HEK293 (cell line): Measurements from ENCODE around the gene JUND.

Experiments
- CTCF ChIA-PET: fragments of 350-600 bp; formaldehyde crosslinking; extraction: SDS; loops from one replicate; lab custom pipeline; 2021; ENCODE audit warnings: antibody characterized with exemption; lab: Yijun Ruan, JAX
- POLR2A ChIA-PET: fragments of 300-600 bp; formaldehyde crosslinking; extraction: SDS; loops from one replicate; lab custom pipeline; 2020; ENCODE audit warnings: antibody characterized with exemption, inconsistent platforms; lab: Yijun Ruan, JAX
- H3K27ac ChIP-seq: fragments of 200-500 bp; sonication (Bioruptor generic); 2 replicates; pipeline ENCODE4 v1.5.1; 2014; ENCODE audit warnings: low read depth, low read length, control low read depth, inconsistent platforms; ENCODE audit errors: extremely low read depth
- H3K36me3 ChIP-seq, 2 experiments: fragments of 200-500 bp in 1 of 2; sonication (Bioruptor generic) in 1 of 2; 1 replicate in 1 of 2; 2 replicates in 1 of 2; pipeline ENCODE4 v1.5.1; 2014 to 2017; ENCODE audit warnings: inconsistent platforms in 2 of 2, low read length in 2 of 2; ENCODE audit not compliant: control insufficient read depth in 2 of 2, insufficient read depth in 1 of 2
- H3K4me1 ChIP-seq: fragments of 200-500 bp; sonication (Bioruptor generic); 2 replicates; pipeline ENCODE4 v1.5.1; 2014; ENCODE audit warnings: mild to moderate bottlenecking, low read length, inconsistent platforms; ENCODE audit not compliant: control insufficient read depth, insufficient read depth
- H3K4me3 ChIP-seq: 2 replicates; pipeline ENCODE4 v1.5.1; 2011; ENCODE audit warnings: low read depth, mild to moderate bottlenecking, control low read depth, low read length, moderate library complexity
- H3K9me3 ChIP-seq: fragments of 200-500 bp; sonication (Bioruptor generic); 2 replicates; pipeline ENCODE4 v1.5.1; 2014; ENCODE audit warnings: low read depth, low read length, inconsistent platforms; ENCODE audit not compliant: control insufficient read depth, insufficient read depth
- AEBP2 ChIP-seq: fragments of 450-650 bp; formaldehyde crosslinking; IDR thresholded peaks from 2 replicates; pipeline ENCODE4 v1.5.1; 2016; ENCODE audit warnings: missing biosample characterization, missing genetic modification characterization, borderline replicate concordance
- BCL11A ChIP-seq: fragments of 450-650 bp; formaldehyde crosslinking; IDR thresholded peaks from 2 replicates; pipeline ENCODE4 v1.5.1; 2016; ENCODE audit warnings: low read depth, missing biosample characterization, missing genetic modification characterization
- BCL11B ChIP-seq: fragments of 450-650 bp; formaldehyde crosslinking; IDR thresholded peaks from 2 replicates; pipeline ENCODE4 v1.5.1; 2016; ENCODE audit warnings: low read depth, missing biosample characterization, missing genetic modification characterization
- EGR2 ChIP-seq: fragments of 450-650 bp; formaldehyde crosslinking; IDR thresholded peaks from 2 replicates; pipeline ENCODE4 v1.5.1; 2016; ENCODE audit warnings: low read depth, missing biosample characterization, missing genetic modification characterization
- FEZF1 ChIP-seq: fragments of 450-650 bp; formaldehyde crosslinking; IDR thresholded peaks from 2 replicates; pipeline ENCODE4 v1.5.1; 2016; ENCODE audit warnings: missing biosample characterization, missing genetic modification characterization
- IKZF3 ChIP-seq: fragments of 450-650 bp; IDR thresholded peaks from 2 replicates; pipeline ENCODE4 v1.5.0; 2018; ENCODE audit warnings: missing biosample characterization, mild to moderate bottlenecking, missing genetic modification characterization, moderate library complexity
- KLF10 ChIP-seq: fragments of 450-650 bp; IDR thresholded peaks from 2 replicates; pipeline ENCODE4 v1.5.1; 2018; ENCODE audit warnings: missing biosample characterization, mild to moderate bottlenecking, missing genetic modification characterization
- KLF17 ChIP-seq: fragments of 450-650 bp; formaldehyde crosslinking; IDR thresholded peaks from 2 replicates; pipeline ENCODE4 v1.5.1; 2016; ENCODE audit warnings: missing biosample characterization, missing genetic modification characterization
- PATZ1 ChIP-seq: fragments of 450-650 bp; formaldehyde crosslinking; IDR thresholded peaks from 2 replicates; pipeline ENCODE4 v1.5.1; 2016; ENCODE audit warnings: missing biosample characterization, missing genetic modification characterization
- PRDM1 ChIP-seq: fragments of 450-650 bp; formaldehyde crosslinking; IDR thresholded peaks from 2 replicates; pipeline ENCODE4; 2016; ENCODE audit warnings: missing biosample characterization, missing genetic modification characterization
- ZBTB20 ChIP-seq: fragments of 450-650 bp; formaldehyde crosslinking; IDR thresholded peaks from 2 replicates; pipeline ENCODE4 v1.5.1; 2016; ENCODE audit warnings: missing biosample characterization, missing genetic modification characterization
- ZBTB8A ChIP-seq: fragments of 450-650 bp; formaldehyde crosslinking; IDR thresholded peaks from 2 replicates; pipeline ENCODE4 v1.5.1; 2016; ENCODE audit warnings: missing biosample characterization, missing genetic modification characterization
- ZNF10 ChIP-seq: fragments of 450-650 bp; formaldehyde crosslinking; IDR thresholded peaks from 2 replicates; pipeline ENCODE4 v1.5.1; 2017; ENCODE audit warnings: missing biosample characterization, missing genetic modification characterization
- ZNF23 ChIP-seq: fragments of 450-650 bp; formaldehyde crosslinking; IDR thresholded peaks from 2 replicates; pipeline ENCODE4 v1.5.1; 2016; ENCODE audit warnings: missing biosample characterization, missing genetic modification characterization, borderline replicate concordance
- ZNF341 ChIP-seq: fragments of 450-650 bp; formaldehyde crosslinking; IDR thresholded peaks from 2 replicates; pipeline ENCODE4; 2016; ENCODE audit warnings: low read depth, missing biosample characterization, missing genetic modification characterization
- ZNF426 ChIP-seq: fragments of 450-650 bp; formaldehyde crosslinking; IDR thresholded peaks from 2 replicates; pipeline ENCODE4 v1.5.1; 2017; ENCODE audit warnings: missing biosample characterization, missing genetic modification characterization, mild to moderate bottlenecking, inconsistent platforms, moderate library complexity
- ZNF433 ChIP-seq: fragments of 450-650 bp; formaldehyde crosslinking; IDR thresholded peaks from 2 replicates; pipeline ENCODE4 v1.5.1; 2016; ENCODE audit warnings: missing biosample characterization, missing genetic modification characterization, low read depth
- ZNF488 ChIP-seq: fragments of 450-650 bp; formaldehyde crosslinking; IDR thresholded peaks from 2 replicates; pipeline ENCODE4 v1.5.1; 2016; ENCODE audit warnings: missing biosample characterization, missing genetic modification characterization
- ZNF510 ChIP-seq: fragments of 450-650 bp; formaldehyde crosslinking; IDR thresholded peaks from 2 replicates; pipeline ENCODE4 v1.5.1; 2018; ENCODE audit warnings: mild to moderate bottlenecking, missing genetic modification characterization, missing biosample characterization; ENCODE audit not compliant: insufficient replicate concordance
- ZNF548 ChIP-seq: fragments of 450-650 bp; formaldehyde crosslinking; IDR thresholded peaks from 2 replicates; pipeline ENCODE4 v1.5.1; 2016; ENCODE audit warnings: missing biosample characterization, missing genetic modification characterization
- ZNF585B ChIP-seq: fragments of 450-650 bp; formaldehyde crosslinking; IDR thresholded peaks from 2 replicates; pipeline ENCODE4 v1.5.1; 2016; ENCODE audit warnings: missing biosample characterization, missing genetic modification characterization
- ZNF596 ChIP-seq: fragments of 450-650 bp; IDR thresholded peaks from 2 replicates; pipeline ENCODE4 v1.5.0; 2018; ENCODE audit warnings: missing biosample characterization, mild to moderate bottlenecking, missing genetic modification characterization, moderate library complexity
- ZNF623 ChIP-seq: fragments of 450-650 bp; formaldehyde crosslinking; IDR thresholded peaks from 2 replicates; pipeline ENCODE4 v1.5.1; 2016; ENCODE audit warnings: missing biosample characterization, missing genetic modification characterization
- ZNF776 ChIP-seq: fragments of 450-650 bp; formaldehyde crosslinking; IDR thresholded peaks from 2 replicates; pipeline ENCODE4 v1.5.0; 2017; ENCODE audit warnings: missing biosample characterization, missing genetic modification characterization, borderline replicate concordance
- ZNF791 ChIP-seq: fragments of 450-650 bp; formaldehyde crosslinking; IDR thresholded peaks from 2 replicates; pipeline ENCODE4 v1.5.1; 2016; ENCODE audit warnings: missing biosample characterization, missing genetic modification characterization

JUND gene

DNA sequence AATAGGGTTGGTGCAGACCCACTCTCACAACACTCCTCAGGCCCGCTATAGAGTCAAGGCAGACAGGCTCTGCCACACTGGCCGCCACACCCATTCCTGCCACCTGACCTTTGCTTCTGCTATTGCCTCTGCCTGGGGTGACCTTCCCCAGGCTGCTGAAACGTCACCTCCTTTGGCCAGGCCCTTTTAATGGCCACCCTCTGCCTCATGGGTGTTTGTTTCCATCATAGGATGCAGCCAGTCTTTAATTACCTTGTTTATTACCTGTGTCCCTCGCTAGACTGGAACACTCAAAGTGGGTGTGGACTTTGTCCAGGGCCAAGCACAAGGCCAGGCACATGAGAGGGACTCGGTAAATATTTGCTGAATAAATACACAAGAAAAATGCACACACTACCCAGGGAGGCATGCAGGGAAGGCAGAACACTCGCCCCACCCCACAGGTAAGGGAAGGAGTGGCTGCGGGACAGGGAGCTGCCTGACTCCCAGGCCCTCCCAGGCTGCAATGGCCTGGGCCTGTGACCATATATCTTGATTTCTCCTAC is 38.2 kb upstream of the JUND start:
- H3K4me1 ChIP-seq: peaks cover 7% of the 10 kb centered on the region
- no peaks in the 10 kb centered on the region for H3K9me3 ChIP-seq
- no peak overlapping the region for H3K27ac ChIP-seq
- peaks cover 0 to 30% of the 10 kb centered on the region in 2 experiments; a peak in 2 of 3 replicates for H3K36me3 ChIP-seq
- CTCF ChIA-PET: interaction anchor here (0.5 to 7.6 kb wide), 5 partner anchors 9 to 92 kb away, joined by 3 to 114 read pairs (median 5); partner anchors contain the start of gene JUND
- TF ChIP-seq KLF10 (tag by site-specific recombination) (no peak), ZNF623 (tag by site-specific recombination) (peak; percentile 45), BCL11A (tag by site-specific recombination) (no peak), BCL11B (tag by site-specific recombination) (no peak), ZNF10 (tag by site-specific recombination) (peak; percentile 69), ZNF776 (no peak), ZNF510 (tag by site-specific recombination) (no peak), ZNF585B (tag by site-specific recombination) (no peak), KLF17 (tag by site-specific recombination) (no peak), ZBTB8A (tag by site-specific recombination) (no peak), ZNF488 (tag by site-specific recombination) (no peak), ZNF341 (tag by site-specific recombination) (0 out of 2 replicates have a peak, but pooled peaks have one; percentile 11), ZBTB20 (tag by site-specific recombination) (no peak), ZNF23 (tag by site-specific recombination) (no peak), ZNF426 (tag by site-specific recombination) (no peak), AEBP2 (tag by site-specific recombination) (no peak), PATZ1 (tag by site-specific recombination) (no peak), IKZF3 (tag by site-specific recombination) (no peak), ZNF791 (tag by site-specific recombination) (no peak), ZNF596 (tag by site-specific recombination) (no peak), ZNF548 (tag by site-specific recombination) (no peak), ZNF433 (tag by site-specific recombination) (no peak), EGR2 (tag by site-specific recombination) (no peak), FEZF1 (tag by site-specific recombination) (no peak), PRDM1 (tag by site-specific recombination) (no peak)
- no peak overlapping the region for H3K4me3 ChIP-seq
- POLR2A ChIA-PET: interaction anchor here (0.9 to 3.7 kb wide), 4 partner anchors 28 to 40 kb away, joined by 3 to 118 read pairs (median 6); partner anchors contain the start of gene JUND
